CD4-positive, alpha-beta T cell treated with Interleukin-17A for 1 hour (primary cell): ENCODE results near the gene GNAZ.

Source experiments
- DNase-seq: peaks from one replicate; pipeline ENCODE4 v3.0.0-alpha.2; 2020

The GNAZ gene

DNA sequence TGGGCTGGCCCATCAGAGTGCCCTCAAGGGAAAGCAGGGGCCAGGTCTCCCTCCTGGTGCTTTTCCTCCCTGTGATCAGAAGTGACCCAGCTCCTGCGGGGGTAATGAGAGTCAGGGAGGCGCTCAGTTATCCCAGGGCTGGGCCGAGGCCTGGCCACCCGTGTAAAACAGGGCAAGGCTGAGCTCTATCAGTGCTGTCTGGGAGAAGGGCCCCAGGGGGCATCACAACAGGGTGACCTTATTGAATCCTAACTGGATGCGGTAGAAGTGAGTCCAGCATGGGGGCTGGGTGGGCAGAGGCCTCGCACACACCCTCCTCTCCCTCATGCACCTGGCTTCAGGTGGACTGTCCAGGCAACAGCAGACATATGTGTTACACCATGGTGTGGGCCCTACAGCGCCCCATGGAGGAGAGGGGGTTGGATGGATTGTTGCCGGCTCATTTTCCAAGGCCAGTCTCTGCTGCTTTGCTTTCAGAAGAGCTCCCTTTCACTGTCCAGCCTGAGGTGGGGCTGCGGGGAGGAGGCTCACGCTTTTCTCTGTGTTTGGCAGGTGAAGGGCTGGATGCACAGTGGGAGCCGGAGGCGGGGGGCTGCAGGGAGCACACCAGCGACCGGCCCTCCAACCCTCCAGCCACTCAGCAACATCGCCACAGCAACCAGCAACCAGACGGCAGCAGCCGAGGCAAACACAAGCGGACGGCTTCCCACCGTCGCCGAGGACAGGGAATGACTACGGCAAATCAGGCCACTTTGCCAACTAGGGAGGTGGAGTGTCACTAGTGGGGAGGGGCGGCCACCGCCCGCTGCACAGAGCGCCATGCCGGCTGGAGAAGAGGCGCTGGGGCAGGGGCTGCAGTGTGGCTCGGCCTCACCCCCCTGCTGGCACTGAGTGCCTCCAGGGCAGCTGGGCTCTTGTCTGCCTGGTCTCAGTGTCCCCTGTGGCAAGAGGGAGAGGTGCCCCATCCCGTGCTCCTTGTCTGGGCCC is 24.7 kb downstream of the GNAZ start:
- no peak for DNase-seq

DNA sequence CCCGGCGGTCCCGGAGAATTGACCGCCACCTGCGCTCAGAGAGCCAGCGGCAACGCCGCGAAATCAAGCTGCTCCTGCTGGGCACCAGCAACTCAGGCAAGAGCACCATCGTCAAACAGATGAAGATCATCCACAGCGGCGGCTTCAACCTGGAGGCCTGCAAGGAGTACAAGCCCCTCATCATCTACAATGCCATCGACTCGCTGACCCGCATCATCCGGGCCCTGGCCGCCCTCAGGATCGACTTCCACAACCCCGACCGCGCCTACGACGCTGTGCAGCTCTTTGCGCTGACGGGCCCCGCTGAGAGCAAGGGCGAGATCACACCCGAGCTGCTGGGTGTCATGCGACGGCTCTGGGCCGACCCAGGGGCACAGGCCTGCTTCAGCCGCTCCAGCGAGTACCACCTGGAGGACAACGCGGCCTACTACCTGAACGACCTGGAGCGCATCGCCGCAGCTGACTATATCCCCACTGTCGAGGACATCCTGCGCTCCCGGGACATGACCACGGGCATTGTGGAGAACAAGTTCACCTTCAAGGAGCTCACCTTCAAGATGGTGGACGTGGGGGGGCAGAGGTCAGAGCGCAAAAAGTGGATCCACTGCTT is 25.5 kb downstream of the GNAZ start:
- DNase-seq: no peak

- DNase-seq: no peak
These were observed 27.3 kb downstream of the GNAZ start for GRCh38 chr22:23097412-23098229.

DNA sequence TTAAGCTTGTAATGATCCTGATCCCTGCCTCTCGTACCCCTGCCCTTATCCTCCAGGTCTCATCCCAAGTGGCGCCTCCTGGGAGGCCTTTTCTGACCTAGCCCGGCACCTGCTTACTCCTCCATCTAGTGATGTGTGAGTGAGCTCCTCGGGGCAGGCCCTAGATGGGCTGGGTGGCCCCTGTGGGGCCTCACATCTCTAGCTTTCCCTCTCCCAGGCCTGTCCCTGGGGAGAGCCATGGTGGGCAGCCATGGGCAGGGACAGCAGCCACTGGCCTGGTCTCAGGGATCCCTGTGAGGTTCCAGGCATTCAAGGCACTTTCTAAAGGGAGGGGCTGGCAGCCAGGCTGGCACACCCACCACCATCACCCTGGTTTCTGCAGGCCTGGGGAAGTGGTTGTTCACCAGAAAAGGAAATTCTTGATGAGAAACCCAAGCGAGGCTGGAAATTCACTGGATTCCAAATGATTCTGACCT is 27.9 kb downstream of the GNAZ start:
- DNase-seq: no peak

GRCh38 chr22:23098718-23099530 is 28.6 kb downstream of the GNAZ start:
- no peak for DNase-seq

- no peak for DNase-seq
These were observed 29.1 kb downstream of the GNAZ start for GRCh38 chr22:23099531-23099804.

DNA sequence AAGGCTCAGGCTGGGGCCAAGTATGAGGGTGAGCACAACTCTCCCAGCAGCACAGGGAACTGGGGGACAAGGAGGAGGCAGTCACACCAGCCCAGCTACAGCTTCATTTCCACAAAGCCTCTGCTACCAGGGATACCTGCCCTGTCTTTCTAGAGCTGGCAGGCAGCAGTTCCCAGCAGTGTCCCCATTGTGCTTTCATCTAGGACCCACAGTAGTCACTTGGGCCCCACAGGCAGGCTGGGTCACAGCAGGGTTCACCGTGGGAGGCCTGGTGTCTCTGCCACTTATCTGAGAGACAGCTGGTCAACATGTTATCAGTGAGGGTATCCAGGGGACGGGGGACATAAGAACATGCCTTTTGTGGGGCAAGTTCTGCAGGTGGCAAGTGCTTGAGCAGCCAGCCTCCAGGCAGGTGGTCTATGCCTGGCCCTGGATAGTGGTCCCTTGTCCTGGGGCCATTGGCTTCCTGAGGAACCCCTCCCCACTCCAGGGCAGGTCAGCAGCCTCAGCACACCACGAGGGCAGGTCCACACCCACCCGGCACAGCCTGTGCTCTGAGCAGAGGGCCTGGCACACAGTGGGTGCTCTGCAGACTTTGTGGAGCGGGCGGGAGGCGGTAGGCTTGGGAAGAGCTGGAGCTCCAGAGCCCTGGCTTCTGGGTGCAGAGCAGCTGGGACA is 29.9 kb downstream of the GNAZ start:
- DNase-seq: no peak

GRCh38 chr22:23101524-23101923 is 31.2 kb downstream of the GNAZ start:
- DNase-seq: no peak

- DNase-seq: no peak
These were observed 31.8 kb downstream of the GNAZ start for GRCh38 chr22:23102002-23102655.

- DNase-seq: no peak
These were observed 32.5 kb downstream of the GNAZ start for GRCh38 chr22:23102776-23103175.

GRCh38 chr22:23103199-23103954 is 33.1 kb downstream of the GNAZ start:
- no peak for DNase-seq

- no peak for DNase-seq
These were observed 34.1 kb downstream of the GNAZ start for GRCh38 chr22:23104187-23104971.

- DNase-seq: no peak
These were observed 35.0 kb downstream of the GNAZ start for GRCh38 chr22:23105304-23105703.

DNA sequence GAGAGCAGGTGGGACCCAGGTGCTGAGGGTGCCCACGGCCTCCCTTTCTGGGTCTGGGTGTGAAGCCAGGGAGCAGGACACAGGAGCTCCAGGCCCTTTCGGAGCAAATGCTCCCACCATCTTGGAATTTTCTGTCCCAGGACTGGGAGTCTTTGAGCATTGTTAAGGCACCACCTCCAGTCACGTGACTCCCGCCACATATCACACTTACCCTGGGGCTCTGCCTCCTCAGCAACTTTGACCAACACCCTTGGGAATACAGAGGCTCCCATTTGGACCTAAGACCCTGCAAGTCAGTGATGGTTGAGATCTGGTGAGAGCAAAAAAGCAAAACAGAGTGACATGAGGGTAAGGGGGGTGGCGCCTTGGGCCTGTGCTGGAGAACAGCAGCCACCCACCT is 35.6 kb downstream of the GNAZ start:
- no peak for DNase-seq

DNA sequence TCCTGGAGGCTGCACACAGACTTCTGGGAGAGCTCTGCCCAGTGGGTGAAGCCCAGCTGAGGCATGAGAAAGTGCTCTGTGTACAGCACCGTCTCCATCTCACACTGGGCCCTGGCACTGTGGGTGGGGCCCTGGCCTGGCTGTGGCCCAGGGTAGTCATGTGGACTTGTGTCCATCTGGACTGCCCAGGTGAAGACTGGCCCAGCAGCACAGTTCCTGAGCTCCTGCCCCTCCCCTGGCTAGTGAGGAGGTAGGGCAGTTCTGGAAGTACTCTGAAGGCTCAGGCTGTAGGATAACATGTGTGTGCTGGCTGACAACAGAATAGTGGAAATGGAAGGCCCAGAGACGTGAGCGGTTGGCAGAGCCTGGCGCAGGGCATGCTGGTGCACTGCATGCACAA is 36.0 kb downstream of the GNAZ start:
- DNase-seq: no peak

- no peak for DNase-seq
These were observed 36.6 kb downstream of the GNAZ start for GRCh38 chr22:23106906-23107367.

DNA sequence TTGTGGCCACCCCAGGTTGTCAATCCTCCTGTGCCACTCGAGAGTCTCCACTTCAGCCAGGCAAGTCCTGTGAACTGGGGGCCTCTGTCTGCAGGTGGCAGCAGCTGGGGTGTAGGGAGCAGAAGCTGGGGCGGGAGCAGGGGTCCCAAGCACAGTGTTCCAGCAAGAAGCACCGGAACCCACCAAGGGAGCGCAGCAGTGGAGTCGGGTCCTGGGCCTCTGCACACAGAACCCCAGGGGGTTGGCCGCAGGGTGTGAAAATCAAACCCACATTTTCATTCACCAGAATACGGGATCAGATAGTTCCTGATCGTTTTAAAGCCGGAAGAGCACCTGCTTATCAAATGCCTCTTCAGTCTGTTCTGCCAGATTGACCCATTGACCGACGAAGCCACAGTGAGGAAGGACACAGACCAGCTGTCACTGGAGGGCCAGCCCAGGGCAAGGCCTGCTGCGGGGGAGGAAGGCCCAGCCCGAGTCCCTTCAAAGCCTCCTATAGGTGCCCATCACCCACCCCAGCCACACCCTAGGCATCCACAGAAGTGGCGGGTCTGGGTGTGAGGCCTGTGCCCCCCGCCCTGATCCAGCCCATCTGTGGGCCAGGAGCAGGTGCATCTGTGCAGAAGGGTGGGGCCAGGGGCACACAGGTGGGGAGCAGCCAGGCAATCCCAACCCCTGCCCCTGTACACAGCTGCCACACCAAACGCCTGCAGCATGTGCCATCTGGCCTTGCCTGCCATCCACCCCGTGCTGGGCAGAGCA is 37.3 kb downstream of the GNAZ start:
- no peak for DNase-seq

GRCh38 chr22:23108249-23109078 is 38.1 kb downstream of the GNAZ start:
- no peak for DNase-seq
